Lower leg skin (tissue), 3 donors: ENCODE data around the gene ACYP2.

Experiments used
- CTCF ChIP-seq, 3 donors: fragments of 450-650 bp; IDR thresholded peaks; one replicate each; pipeline ENCODE4 v1.5.1; 2016; ENCODE audit warnings: antibody characterized with exemption in 3 of 3, mild to moderate bottlenecking in 3 of 3, moderate library complexity in 2 of 3
- POLR2A ChIP-seq, 2 donors: fragments of 450-650 bp; IDR thresholded peaks; one replicate each; pipeline ENCODE4 v1.6.1; 2016 to 2017; ENCODE audit warnings: antibody characterized with exemption in 2 of 2, mild to moderate bottlenecking in 1 of 2, moderate library complexity in 1 of 2

- TF ChIP-seq CTCF (IDR thresholded peaks at IDR 0.05) (no peak), POLR2A (IDR thresholded peaks at IDR 0.05) (no peak)
Measured at GRCh38 chr2:54313147-54313546, 197.7 kb downstream of the ACYP2 start.
